Measurements from ENCODE around the gene PNISR. TPM values are rescaled to one million over a fixed set of nuclear protein-coding genes. Genes with fewer than 3 reads are reported as not detected.

The PNISR gene
- total RNA-seq, 4 donors from 2014 or later, result 183 to 302 (median 241) TPM

DNA sequence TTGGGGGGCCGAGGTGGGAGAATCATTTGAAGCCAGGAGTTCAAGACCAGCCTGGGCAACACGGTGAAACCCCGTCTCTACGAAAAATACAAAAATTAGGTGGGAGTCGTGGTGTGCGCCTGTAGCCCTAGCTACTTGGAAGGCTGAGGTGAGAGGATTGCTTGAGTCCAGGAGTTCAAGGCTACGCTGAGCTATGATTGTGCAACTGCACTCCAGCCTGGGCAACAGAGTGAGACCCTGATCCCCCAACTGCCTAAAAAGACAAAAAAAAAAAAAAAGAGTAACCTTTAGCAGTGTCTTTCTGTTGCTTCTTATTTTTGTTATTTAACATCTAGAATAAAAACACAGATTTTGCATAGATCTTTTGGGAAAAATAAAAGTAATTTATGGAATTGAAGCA, 18.0 kb downstream of the PNISR start:
- WGBS, 2 donors, result 80 to 82% methylated on average over 7 of the region's 7 CpGs

DNA sequence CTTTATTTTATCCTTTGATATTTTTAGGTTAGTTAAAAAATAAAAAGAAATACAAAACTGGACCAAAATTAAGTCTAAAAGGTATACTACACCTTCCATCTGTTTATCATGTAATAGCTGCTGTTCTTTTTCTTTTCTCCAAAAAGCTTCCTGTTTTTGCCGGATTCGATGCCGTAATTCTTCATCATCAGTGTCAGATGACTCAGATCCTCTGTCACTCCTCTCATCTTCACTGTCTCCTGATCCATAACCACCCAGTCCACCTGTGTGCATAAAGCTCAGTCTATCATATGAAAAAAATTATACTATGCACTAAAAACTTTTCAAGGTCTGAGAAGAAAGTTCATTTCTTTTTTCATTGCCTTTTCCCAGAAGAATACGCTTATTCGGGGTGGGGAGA, 22.7 kb downstream of the PNISR start:
- Histone ChIP-seq H3K27ac (no peak overlapping the region), H3K27me3 (no peaks in the 10 kb centered on the region), H3K9me3 (no peaks in the 10 kb centered on the region), H3K4me3 (replicated peaks in 1 of 3) (no peak overlapping the region), H3K4me1 (no peaks in the 10 kb centered on the region), H3K36me3 (peaks cover 60 to 85% of the 10 kb centered on the region in 2 donors)
- intact Hi-C loops (cut with DNase I), result loop anchor here (10.0 kb wide), 1 partner anchor 68 kb away; no protein-coding TSS in a partner anchor
- DNase-seq, result no peak
- WGBS, 2 donors, result 89 to 94% methylated on average over 5 of the region's 5 CpGs
- no peak for TF ChIP-seq POLR2A (IDR thresholded peaks at IDR 0.05)
- TF ChIP-seq, protein P1, sequence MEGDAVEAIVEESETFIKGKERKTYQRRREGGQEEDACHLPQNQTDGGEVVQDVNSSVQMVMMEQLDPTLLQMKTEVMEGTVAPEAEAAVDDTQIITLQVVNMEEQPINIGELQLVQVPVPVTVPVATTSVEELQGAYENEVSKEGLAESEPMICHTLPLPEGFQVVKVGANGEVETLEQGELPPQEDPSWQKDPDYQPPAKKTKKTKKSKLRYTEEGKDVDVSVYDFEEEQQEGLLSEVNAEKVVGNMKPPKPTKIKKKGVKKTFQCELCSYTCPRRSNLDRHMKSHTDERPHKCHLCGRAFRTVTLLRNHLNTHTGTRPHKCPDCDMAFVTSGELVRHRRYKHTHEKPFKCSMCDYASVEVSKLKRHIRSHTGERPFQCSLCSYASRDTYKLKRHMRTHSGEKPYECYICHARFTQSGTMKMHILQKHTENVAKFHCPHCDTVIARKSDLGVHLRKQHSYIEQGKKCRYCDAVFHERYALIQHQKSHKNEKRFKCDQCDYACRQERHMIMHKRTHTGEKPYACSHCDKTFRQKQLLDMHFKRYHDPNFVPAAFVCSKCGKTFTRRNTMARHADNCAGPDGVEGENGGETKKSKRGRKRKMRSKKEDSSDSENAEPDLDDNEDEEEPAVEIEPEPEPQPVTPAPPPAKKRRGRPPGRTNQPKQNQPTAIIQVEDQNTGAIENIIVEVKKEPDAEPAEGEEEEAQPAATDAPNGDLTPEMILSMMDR (IDR thresholded peaks at IDR 0.05), result no peak

More for the DNA sequence above, 18.0 kb downstream of the PNISR start:
- H3K27ac ChIP-seq, result no peak overlapping the region
- intact Hi-C loops (cut with DNase I), result loop anchor here (10.0 kb wide), 1 partner anchor 72 kb away; no protein-coding TSS in a partner anchor
- no peaks in the 10 kb centered on the region for H3K4me1 ChIP-seq
- no peaks in the 10 kb centered on the region for H3K9me3 ChIP-seq
- peaks cover 49 to 67% of the 10 kb centered on the region in 2 donors for H3K36me3 ChIP-seq
- no peaks in the 10 kb centered on the region for H3K27me3 ChIP-seq
- TF ChIP-seq POLR2A (IDR thresholded peaks at IDR 0.05), result no peak
- TF ChIP-seq, protein P1 (IDR thresholded peaks at IDR 0.05), result no peak
- no peak for DNase-seq
- no peak overlapping the region for H3K4me3 ChIP-seq (replicated peaks in 1 of 3)

DNA sequence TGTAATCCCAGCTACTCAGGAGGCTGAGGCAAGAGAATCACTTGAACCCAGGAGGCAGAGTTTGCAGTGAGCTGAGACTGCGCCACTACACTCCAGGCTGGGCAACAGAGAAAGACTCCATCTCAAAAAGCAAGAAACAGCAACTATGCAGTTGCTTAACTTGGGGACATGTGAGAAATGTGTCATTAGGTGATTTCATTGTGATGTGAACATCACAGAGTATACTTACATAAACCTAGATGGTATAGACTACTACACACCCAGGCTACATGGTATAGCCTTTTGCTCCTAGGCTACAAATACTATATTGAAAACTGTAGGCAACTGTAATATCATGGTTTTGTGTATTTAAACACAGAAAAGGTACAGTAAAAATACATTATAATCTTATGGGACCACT, 27.8 kb downstream of the PNISR start:
- H3K27ac ChIP-seq, result no peak overlapping the region
- intact Hi-C loops (cut with DNase I), result no loop called here
- H3K36me3 ChIP-seq, result peaks cover 17 to 33% of the 10 kb centered on the region in 2 donors
- no peak for DNase-seq
- TF ChIP-seq POLR2A (IDR thresholded peaks at IDR 0.05), result no peak
- TF ChIP-seq, protein P1 (IDR thresholded peaks at IDR 0.05), result no peak
- 27 to 100% methylated on average over 1 of the region's 1 CpG for WGBS, 2 donors
- H3K4me1 ChIP-seq, result no peaks in the 10 kb centered on the region
- H3K4me3 ChIP-seq (replicated peaks in 1 of 3), result no peak overlapping the region
- no peaks in the 10 kb centered on the region for H3K27me3 ChIP-seq
- no peaks in the 10 kb centered on the region for H3K9me3 ChIP-seq

DNA sequence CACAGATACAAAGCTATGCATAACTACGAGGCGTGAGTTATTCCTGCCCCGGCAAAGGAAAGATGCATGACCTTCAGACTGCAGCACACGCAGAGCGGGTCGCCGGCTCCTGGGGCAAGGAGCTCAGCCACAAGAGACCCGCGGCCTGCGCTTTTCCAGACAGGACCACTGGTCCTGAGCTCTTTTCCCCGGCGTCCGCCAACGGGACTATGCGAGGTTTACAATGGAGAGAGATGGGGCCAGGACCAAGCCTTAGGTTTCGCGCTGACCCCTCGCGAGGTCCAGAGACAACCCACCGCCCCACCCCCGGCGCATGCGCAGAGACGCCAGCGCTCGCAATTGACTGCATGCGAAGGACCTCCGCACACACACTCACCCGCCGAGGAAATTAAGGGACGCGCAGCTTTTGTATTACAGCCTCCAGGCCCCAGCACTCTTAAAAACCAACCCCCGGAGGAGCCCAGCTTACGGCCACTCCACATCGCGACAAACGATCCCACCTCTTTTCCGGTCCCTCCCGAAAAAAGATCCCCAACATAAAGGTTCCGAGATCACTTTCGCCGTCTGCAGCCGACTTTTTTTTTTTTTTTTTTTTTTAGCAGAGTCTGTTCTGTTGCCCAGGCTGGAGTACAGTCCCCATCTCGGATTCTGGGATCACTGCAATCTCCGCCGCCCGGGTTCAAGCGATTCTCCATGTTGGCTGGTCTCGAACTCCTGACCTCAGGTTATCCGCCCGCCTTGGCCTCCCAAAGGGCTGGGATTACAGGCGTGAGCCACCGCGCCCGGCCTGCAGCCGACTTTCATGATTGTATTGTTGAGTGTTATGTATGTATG, 31.2 kb downstream of the PNISR start, which contains the start of gene COQ3:
COQ3 (minus strand) TSS at position 498 of the 834 bp plus-strand sequence; CDS start at position 482, 16 bp downstream.
- no peak for TF ChIP-seq POLR2A (IDR thresholded peaks at IDR 0.05)
- TF ChIP-seq, protein P1 (IDR thresholded peaks at IDR 0.05), result no peak
- H3K27me3 ChIP-seq, result no peaks in the 10 kb centered on the region
- H3K4me1 ChIP-seq, result no peaks in the 10 kb centered on the region
- DNase-seq, result peak; percentile 66 to 69
- H3K4me3 ChIP-seq (replicated peaks in 1 of 3), result peak within 1 kb of the TSS; percentile 31 to 70 (median 58)
- H3K27ac ChIP-seq, result peak within 1 kb of the TSS; percentile 32 to 85 (median 81)
- H3K36me3 ChIP-seq, result no peaks in the 10 kb centered on the region
- no peaks in the 10 kb centered on the region for H3K9me3 ChIP-seq
- 13 to 16% methylated on average over 41 to 56 of the region's 56 CpGs for WGBS, 2 donors
- intact Hi-C loops (cut with DNase I), result no loop called here

DNA sequence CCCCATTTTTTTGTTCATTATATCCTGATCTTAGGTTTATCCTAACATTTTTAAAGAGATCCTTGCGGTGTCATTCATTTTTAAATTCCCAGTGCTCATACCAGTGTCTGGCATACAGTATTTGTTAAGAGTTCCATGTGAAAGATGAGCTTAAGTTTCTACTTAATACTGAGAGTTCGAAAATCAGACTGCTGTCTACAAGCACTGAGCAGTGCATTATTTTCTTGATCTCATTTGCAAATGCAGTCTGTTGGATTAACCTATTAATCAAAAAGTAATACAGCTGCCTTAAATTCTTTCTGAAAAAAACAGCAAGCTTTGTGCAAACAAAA, 31.8 kb downstream of the PNISR start:
- no peaks in the 10 kb centered on the region for H3K9me3 ChIP-seq
- peak overlapping the region in 2 of 3 donors; percentile 58 to 70 for H3K4me3 ChIP-seq (replicated peaks in 1 of 3)
- 18 to 21% methylated on average over 2 of the region's 2 CpGs for WGBS, 2 donors
- H3K27ac ChIP-seq, result peak overlapping the region in 2 of 3 donors; percentile 81 to 85
- DNase-seq, result no peak
- H3K27me3 ChIP-seq, result no peaks in the 10 kb centered on the region
- intact Hi-C loops (cut with DNase I), result no loop called here
- H3K36me3 ChIP-seq, result no peaks in the 10 kb centered on the region
- no peaks in the 10 kb centered on the region for H3K4me1 ChIP-seq
- no peak for TF ChIP-seq POLR2A (IDR thresholded peaks at IDR 0.05)

Data from thyroid gland (tissue), 4 donors.